Adrenal gland (tissue), 5 donors: ENCODE data around the gene CIBAR2.

Source experiments
- POLR2A ChIP-seq, 2 donors: fragments of 450-650 bp; IDR thresholded peaks; one replicate each; pipeline ENCODE4 v1.6.1; 2017; ENCODE audit warnings: antibody characterized with exemption in 2 of 2, mild to moderate bottlenecking in 2 of 2, moderate library complexity in 1 of 2
- TF ChIP-seq, protein P1 (sequence below), 6 experiments: fragments of 450-650 bp in 4 of 6; fragments of 200-600 bp in 2 of 6; sonication (generic) in 1 of 6; IDR thresholded peaks; 1 replicate in 5 of 6; 2 replicates in 1 of 6; pipeline versions ENCODE4 v1.5.1 to v1.8.0; 2016 to 2021; ENCODE audit warnings: antibody characterized with exemption in 6 of 6, mild to moderate bottlenecking in 2 of 6, moderate library complexity in 1 of 6
- donor health status: DM: no; HTN: no; CAD: no.

DNA sequence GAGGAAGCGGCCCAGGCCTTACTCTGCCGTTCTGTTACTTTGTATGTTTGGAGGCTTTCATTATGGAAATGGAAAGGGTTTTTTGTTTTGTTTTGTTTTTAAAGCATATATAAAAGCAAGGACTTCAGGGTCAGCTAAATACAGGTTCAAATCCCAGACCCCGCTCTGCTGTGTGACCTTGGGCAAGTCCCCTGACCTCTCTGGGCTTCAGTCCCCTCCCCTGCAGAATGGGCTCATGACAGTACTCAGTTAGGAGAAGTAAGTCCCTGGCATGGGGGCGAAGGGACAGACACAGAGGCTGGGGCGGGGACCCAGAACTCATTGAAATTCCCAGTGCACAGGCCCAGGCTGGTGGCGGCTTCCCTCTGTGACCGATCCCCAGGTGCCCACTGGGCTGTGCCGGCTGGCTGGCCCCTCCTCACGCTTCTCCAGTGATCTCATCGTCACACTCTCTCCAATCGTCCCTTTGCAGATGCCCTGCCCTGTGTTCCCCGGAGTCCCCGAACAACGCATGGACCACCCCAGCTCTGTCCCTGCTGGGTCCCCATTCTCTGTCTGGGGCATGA is 979 bp upstream of the CIBAR2 start:
- no peak for TF ChIP-seq POLR2A (IDR thresholded peaks at IDR 0.05)
- TF ChIP-seq, protein P1, sequence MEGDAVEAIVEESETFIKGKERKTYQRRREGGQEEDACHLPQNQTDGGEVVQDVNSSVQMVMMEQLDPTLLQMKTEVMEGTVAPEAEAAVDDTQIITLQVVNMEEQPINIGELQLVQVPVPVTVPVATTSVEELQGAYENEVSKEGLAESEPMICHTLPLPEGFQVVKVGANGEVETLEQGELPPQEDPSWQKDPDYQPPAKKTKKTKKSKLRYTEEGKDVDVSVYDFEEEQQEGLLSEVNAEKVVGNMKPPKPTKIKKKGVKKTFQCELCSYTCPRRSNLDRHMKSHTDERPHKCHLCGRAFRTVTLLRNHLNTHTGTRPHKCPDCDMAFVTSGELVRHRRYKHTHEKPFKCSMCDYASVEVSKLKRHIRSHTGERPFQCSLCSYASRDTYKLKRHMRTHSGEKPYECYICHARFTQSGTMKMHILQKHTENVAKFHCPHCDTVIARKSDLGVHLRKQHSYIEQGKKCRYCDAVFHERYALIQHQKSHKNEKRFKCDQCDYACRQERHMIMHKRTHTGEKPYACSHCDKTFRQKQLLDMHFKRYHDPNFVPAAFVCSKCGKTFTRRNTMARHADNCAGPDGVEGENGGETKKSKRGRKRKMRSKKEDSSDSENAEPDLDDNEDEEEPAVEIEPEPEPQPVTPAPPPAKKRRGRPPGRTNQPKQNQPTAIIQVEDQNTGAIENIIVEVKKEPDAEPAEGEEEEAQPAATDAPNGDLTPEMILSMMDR (IDR thresholded peaks at IDR 0.05), result no peak
